OCI-LY7 (cell line): ENCODE data around the gene RFFL. TPM values are rescaled to one million over a fixed set of nuclear protein-coding genes. Genes with fewer than 3 reads are reported as not detected.

Experiments used
- BruUV-seq: library from RNA; stranded (reverse); fragments of 400-500 nt; replicated peaks from 2 replicates; lab custom pipeline; 2021; lab: Mats Ljungman, UMichigan
- CTCF ChIA-PET: fragments of 300-600 bp; sonication (Branson Sonifier 250); formaldehyde crosslinking; loops from one replicate; lab custom pipeline; 2022; ENCODE audit warnings: antibody characterized with exemption; ENCODE audit not compliant: unreplicated experiment; lab: Charles Lee
- POLR2A ChIA-PET: fragments of 300-600 bp; sonication (Branson Sonifier 250); formaldehyde crosslinking; loops from one replicate; lab custom pipeline; 2022; ENCODE audit warnings: antibody characterized with exemption; lab: Charles Lee
- DNase-seq: peaks from one replicate; pipeline ENCODE4 v3.0.0-alpha.2; 2015; ENCODE audit warnings: low spot score
- H2AFZ ChIP-seq: fragments of 200-600 bp; sonication (generic), shearing (Covaris generic); 2 replicates; pipeline ENCODE4 v1.6.1; 2014; ENCODE audit warnings: mild to moderate bottlenecking, antibody characterized with exemption, low read length, moderate library complexity
- H3K27ac ChIP-seq: fragments of 200-600 bp; sonication (generic); 2 replicates; pipeline ENCODE4 v1.5.1; 2014; ENCODE audit warnings: mixed run types, low read depth, mild to moderate bottlenecking, moderate library complexity, low read length, inconsistent platforms; ENCODE audit not compliant: poor library complexity, severe bottlenecking
- H3K36me3 ChIP-seq: fragments of 200-600 bp; sonication (generic); 2 replicates; pipeline ENCODE4 v1.6.1; 2014; ENCODE audit warnings: mild to moderate bottlenecking, antibody characterized with exemption, low read length, moderate library complexity, mixed read lengths; ENCODE audit not compliant: insufficient read depth
- H3K4me1 ChIP-seq: fragments of 200-600 bp; sonication (generic); 2 replicates; pipeline ENCODE4 v1.5.1; 2014; ENCODE audit warnings: mild to moderate bottlenecking, low read length; ENCODE audit not compliant: insufficient read depth, poor library complexity, severe bottlenecking
- H3K4me2 ChIP-seq: fragments of 200-600 bp; sonication (generic); 2 replicates; pipeline ENCODE4 v1.6.1; 2014; ENCODE audit warnings: mild to moderate bottlenecking, low read length
- H3K4me3 ChIP-seq: fragments of 200-600 bp; sonication (generic); 2 replicates; pipeline ENCODE4 v1.5.1; 2014; ENCODE audit warnings: mild to moderate bottlenecking, low read depth, low read length; ENCODE audit not compliant: poor library complexity, severe bottlenecking
- H3K79me2 ChIP-seq: fragments of 200-600 bp; sonication (generic); 2 replicates; pipeline ENCODE4 v1.6.1; 2016; ENCODE audit warnings: low read depth, mild to moderate bottlenecking, low read length, moderate library complexity, mixed read lengths; ENCODE audit not compliant: insufficient read depth
- H3K9me2 ChIP-seq: fragments of 200-600 bp; sonication (generic); 2 replicates; pipeline ENCODE4 v1.6.1; 2016; ENCODE audit warnings: mild to moderate bottlenecking, low read length, mixed read lengths; ENCODE audit not compliant: insufficient read depth
- H3K9me3 ChIP-seq: fragments of 200-600 bp; sonication (generic); 2 replicates; pipeline ENCODE4 v1.6.1; 2014; ENCODE audit warnings: mild to moderate bottlenecking, mixed run types, low read length, mixed read lengths
- H4K20me1 ChIP-seq: fragments of 200-600 bp; sonication (generic); 2 replicates; pipeline ENCODE4 v1.6.1; 2014; ENCODE audit warnings: mild to moderate bottlenecking, antibody characterized with exemption, low read length, moderate library complexity, mixed read lengths; ENCODE audit not compliant: insufficient read depth
- CTCF ChIP-seq: fragments of 200-600 bp; sonication (generic); conservative IDR thresholded peaks from 2 replicates; pipeline ENCODE4 v1.5.1; 2014; ENCODE audit warnings: mild to moderate bottlenecking, antibody characterized with exemption, low read length, moderate library complexity, mixed read lengths
- EZH2phosphoT487 ChIP-seq: fragments of 200-600 bp; sonication (generic); IDR thresholded peaks from 2 replicates; pipeline ENCODE4 v1.6.1; 2018; ENCODE audit warnings: low read depth, borderline replicate concordance, mild to moderate bottlenecking, mixed run types, antibody characterized with exemption, low read length, moderate library complexity, mixed read lengths
- intact Hi-C: fragments of 100-400 bp; cut with micrococcal nuclease; formaldehyde crosslinking; loops from one replicate; pipeline ENCODE4 v1.10.0; 2022; ENCODE audit not compliant: unreplicated experiment
- total RNA-seq, 2 experiments: library from RNA; depleted of rRNA in 1 of 2; stranded (reverse); fragments of >200 nt in 1 of 2; shearing (Covaris generic) in 1 of 2; gene quantifications; 2 replicates each; pipeline ENCODE4 v1.2.3, GENCODE V29; 2014 to 2022

Gene RFFL
- total RNA-seq, 2 experiments from 2014 or later = 15.6 to 16.1 TPM

GRCh38 chr17:35088356-35088880, 24.9 kb upstream of the RFFL start:
- no peaks in the 10 kb centered on the region; the same call in 1 of the 2 replicates for H3K79me2 ChIP-seq
- CTCF ChIA-PET = no interaction called here

GRCh38 chr17:35087731-35088355, 24.3 kb upstream of the RFFL start:
- CTCF ChIA-PET = no interaction called here
- no peaks in the 10 kb centered on the region for H4K20me1 ChIP-seq
- peak; percentile 18 for DNase-seq
- BruUV-seq = no TSS peak
- no peaks in the 10 kb centered on the region; the same call in 1 of the 2 replicates for H3K79me2 ChIP-seq
- intact Hi-C loops = loop anchor here (2.0 to 5.0 kb wide), 4 partner anchors 31 to 107 kb away; partner anchors contain the start of genes LIG3 and RAD51D
- peaks cover 31% of the 10 kb centered on the region for H3K4me1 ChIP-seq
- no peaks in the 10 kb centered on the region for H3K9me2 ChIP-seq
- no peak overlapping the region for H3K27ac ChIP-seq
- no peaks in the 10 kb centered on the region for H3K9me3 ChIP-seq
- H3K4me3 ChIP-seq = peak overlapping the region; percentile 85
- H3K36me3 ChIP-seq = no peaks in the 10 kb centered on the region
- POLR2A ChIA-PET = interaction anchor here (0.7 kb wide), 1 partner anchor 108 kb away, joined by 3 read pairs; no protein-coding TSS in a partner anchor
- TF ChIP-seq CTCF (no peak), EZH2phosphoT487 (no peak)
- peak overlapping the region; percentile 67; the same call in 1 of the 2 replicates for H2AFZ ChIP-seq
- H3K4me2 ChIP-seq = peak overlapping the region; percentile 99

More at GRCh38 chr17:35088356-35088880, 24.9 kb upstream of the RFFL start:
- POLR2A ChIA-PET = interaction anchor here (0.7 kb wide), 1 partner anchor 109 kb away, joined by 3 read pairs; no protein-coding TSS in a partner anchor
- H3K9me3 ChIP-seq = no peaks in the 10 kb centered on the region
- no peaks in the 10 kb centered on the region for H3K36me3 ChIP-seq
- no peaks in the 10 kb centered on the region for H4K20me1 ChIP-seq
- H3K4me3 ChIP-seq = peak overlapping the region; percentile 85
- peaks cover 27% of the 10 kb centered on the region for H3K4me1 ChIP-seq
- no TSS peak for BruUV-seq
- peak overlapping the region; percentile 34 for H3K27ac ChIP-seq
- H3K9me2 ChIP-seq = no peaks in the 10 kb centered on the region
- H2AFZ ChIP-seq = peak overlapping the region; percentile 67; the same call in 1 of the 2 replicates
- peak; percentile 15 for DNase-seq
- TF ChIP-seq CTCF (peak; percentile 30; the same call in 1 of the 2 replicates), EZH2phosphoT487 (no peak)
- intact Hi-C loops = loop anchor here (2.0 to 5.0 kb wide), 4 partner anchors 30 to 108 kb away; partner anchors contain the start of genes LIG3 and RAD51D
- peak overlapping the region; percentile 99 for H3K4me2 ChIP-seq
